ENCODE data around the gene C3orf20.

GRCh38 chr3:14819671-14820070 lies 144.7 kb downstream of the C3orf20 start:
- TF ChIP-seq CTCF (IDR thresholded peaks at IDR 0.05) = no peak
- TF ChIP-seq POLR2A (IDR thresholded peaks at IDR 0.05) = no peak

Measured in heart left ventricle (tissue), 13 donors.